ENCODE measurements around the gene C7orf57.

DNA sequence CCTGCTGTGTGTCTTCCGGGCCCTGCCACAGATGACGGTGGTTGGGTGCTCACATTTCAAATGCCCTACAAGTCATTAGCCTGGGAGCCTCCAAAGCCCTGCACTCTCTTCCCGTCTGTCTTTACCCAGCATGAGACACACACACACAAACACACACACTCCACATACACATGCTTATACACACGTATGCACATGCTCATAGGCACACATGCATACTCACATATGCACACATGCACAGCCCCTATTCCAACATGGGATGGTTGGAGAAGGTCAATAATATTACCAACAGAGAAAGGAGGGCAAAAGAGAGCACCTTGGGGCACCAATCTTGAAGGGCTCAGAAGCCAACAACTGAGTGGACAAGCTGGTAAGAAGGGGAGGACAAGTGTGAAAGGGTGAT, 25.4 kb upstream of the C7orf57 start:
- TF ChIP-seq, protein P1, sequence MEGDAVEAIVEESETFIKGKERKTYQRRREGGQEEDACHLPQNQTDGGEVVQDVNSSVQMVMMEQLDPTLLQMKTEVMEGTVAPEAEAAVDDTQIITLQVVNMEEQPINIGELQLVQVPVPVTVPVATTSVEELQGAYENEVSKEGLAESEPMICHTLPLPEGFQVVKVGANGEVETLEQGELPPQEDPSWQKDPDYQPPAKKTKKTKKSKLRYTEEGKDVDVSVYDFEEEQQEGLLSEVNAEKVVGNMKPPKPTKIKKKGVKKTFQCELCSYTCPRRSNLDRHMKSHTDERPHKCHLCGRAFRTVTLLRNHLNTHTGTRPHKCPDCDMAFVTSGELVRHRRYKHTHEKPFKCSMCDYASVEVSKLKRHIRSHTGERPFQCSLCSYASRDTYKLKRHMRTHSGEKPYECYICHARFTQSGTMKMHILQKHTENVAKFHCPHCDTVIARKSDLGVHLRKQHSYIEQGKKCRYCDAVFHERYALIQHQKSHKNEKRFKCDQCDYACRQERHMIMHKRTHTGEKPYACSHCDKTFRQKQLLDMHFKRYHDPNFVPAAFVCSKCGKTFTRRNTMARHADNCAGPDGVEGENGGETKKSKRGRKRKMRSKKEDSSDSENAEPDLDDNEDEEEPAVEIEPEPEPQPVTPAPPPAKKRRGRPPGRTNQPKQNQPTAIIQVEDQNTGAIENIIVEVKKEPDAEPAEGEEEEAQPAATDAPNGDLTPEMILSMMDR (IDR thresholded peaks at IDR 0.05 in 2 of 3, conservative IDR thresholded peaks at IDR 0.05 in 1 of 3; ENCODE audit: borderline replicate concordance in 1 of 3, insufficient read depth in 1 of 3, low read depth in 2 of 3, low read length in 2 of 3) = no peak
- TF ChIP-seq SIN3A (IDR thresholded peaks at IDR 0.05; ENCODE audit: low read depth) (no peak), JUND (IDR thresholded peaks at IDR 0.05) (no peak), EZH2 (IDR thresholded peaks at IDR 0.05) (no peak), POLR2A (IDR thresholded peaks at IDR 0.05; ENCODE audit: borderline replicate concordance, extremely low read depth, insufficient read depth, insufficient read length) (no peak), RAD21 (IDR thresholded peaks at IDR 0.05; ENCODE audit: low read depth) (no peak), POLR2AphosphoS5 (IDR thresholded peaks at IDR 0.05; ENCODE audit: low read depth, low read length) (no peak), TCF7L2 (IDR thresholded peaks at IDR 0.05; ENCODE audit: borderline replicate concordance, extremely low read depth, insufficient read depth, insufficient read length) (no peak), EGR1 (IDR thresholded peaks at IDR 0.05; ENCODE audit: low read depth) (no peak), CBX3 (IDR thresholded peaks at IDR 0.05; ENCODE audit: low read depth) (no peak), YY1 (IDR thresholded peaks at IDR 0.05; ENCODE audit: extremely low read depth, insufficient replicate concordance, low read depth, low read length) (no peak), FOSL1 (IDR thresholded peaks at IDR 0.05; ENCODE audit: low read depth) (no peak)
- TF ChIP-seq, protein P2, sequence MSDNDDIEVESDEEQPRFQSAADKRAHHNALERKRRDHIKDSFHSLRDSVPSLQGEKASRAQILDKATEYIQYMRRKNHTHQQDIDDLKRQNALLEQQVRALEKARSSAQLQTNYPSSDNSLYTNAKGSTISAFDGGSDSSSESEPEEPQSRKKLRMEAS (IDR thresholded peaks at IDR 0.05) = no peak

Measured in HCT116 (cell line).